ENCODE data around the gene HAGH. TPM values are rescaled to one million over a fixed set of nuclear protein-coding genes. Genes with fewer than 3 reads are reported as not detected.

Gene HAGH
- total and polyA plus RNA-seq, 9 of the 15 experiments (the other 6 are each of a cell fraction or from before 2014, with no cell fraction given), result 0.46 to 35.1 (median 16.8) TPM

- TF ChIP-seq AFF1 (IDR thresholded peaks at IDR 0.05; ENCODE audit: low read depth in 1 of 2, partially characterized antibody in 2 of 2) (no peak), ID3 (CRISPR knock-in tag; IDR thresholded peaks at IDR 0.05) (no peak), ID3 (tag; IDR thresholded peaks at IDR 0.05) (no peak), PCBP1 (IDR thresholded peaks at IDR 0.05; ENCODE audit: low read depth, low read length, poor library complexity, severe bottlenecking) (peak; percentile 30), SIN3A (IDR thresholded peaks at IDR 0.05; ENCODE audit: borderline replicate concordance in 2 of 2, control insufficient read depth in 1 of 2, low read depth in 2 of 2, low read length in 2 of 2) (peak; percentile 59 to 76; a peak in 2 of 4 replicates), SMC3 (conservative IDR thresholded peaks at IDR 0.05; ENCODE audit: insufficient read depth, low read depth, low read length) (no peak), NCOA4 (IDR thresholded peaks at IDR 0.05; ENCODE audit: partially characterized antibody) (no peak), SMARCA4 (IDR thresholded peaks at IDR 0.05) (no peak), ZNF324 (CRISPR knock-in tag; IDR thresholded peaks at IDR 0.05) (no peak), POLR3A (IDR thresholded peaks at IDR 0.05; ENCODE audit: borderline replicate concordance, extremely low read depth, insufficient read depth, insufficient read length) (no peak)
- TF ChIP-seq, protein P1, sequence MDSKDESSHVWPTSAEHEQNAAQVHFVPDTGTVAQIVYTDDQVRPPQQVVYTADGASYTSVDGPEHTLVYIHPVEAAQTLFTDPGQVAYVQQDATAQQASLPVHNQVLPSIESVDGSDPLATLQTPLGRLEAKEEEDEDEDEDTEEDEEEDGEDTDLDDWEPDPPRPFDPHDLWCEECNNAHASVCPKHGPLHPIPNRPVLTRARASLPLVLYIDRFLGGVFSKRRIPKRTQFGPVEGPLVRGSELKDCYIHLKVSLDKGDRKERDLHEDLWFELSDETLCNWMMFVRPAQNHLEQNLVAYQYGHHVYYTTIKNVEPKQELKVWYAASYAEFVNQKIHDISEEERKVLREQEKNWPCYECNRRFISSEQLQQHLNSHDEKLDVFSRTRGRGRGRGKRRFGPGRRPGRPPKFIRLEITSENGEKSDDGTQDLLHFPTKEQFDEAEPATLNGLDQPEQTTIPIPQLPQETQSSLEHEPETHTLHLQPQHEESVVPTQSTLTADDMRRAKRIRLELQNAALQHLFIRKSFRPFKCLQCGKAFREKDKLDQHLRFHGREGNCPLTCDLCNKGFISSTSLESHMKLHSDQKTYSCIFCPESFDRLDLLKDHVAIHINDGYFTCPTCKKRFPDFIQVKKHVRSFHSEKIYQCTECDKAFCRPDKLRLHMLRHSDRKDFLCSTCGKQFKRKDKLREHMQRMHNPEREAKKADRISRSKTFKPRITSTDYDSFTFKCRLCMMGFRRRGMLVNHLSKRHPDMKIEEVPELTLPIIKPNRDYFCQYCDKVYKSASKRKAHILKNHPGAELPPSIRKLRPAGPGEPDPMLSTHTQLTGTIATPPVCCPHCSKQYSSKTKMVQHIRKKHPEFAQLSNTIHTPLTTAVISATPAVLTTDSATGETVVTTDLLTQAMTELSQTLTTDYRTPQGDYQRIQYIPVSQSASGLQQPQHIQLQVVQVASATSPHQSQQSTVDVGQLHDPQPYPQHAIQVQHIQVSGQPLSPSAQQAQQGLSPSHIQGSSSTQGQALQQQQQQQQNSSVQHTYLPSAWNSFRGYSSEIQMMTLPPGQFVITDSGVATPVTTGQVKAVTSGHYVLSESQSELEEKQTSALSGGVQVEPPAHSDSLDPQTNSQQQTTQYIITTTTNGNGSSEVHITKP (IDR thresholded peaks at IDR 0.05; ENCODE audit: partially characterized antibody), result peak; percentile 86
- TF ChIP-seq, protein P2, sequence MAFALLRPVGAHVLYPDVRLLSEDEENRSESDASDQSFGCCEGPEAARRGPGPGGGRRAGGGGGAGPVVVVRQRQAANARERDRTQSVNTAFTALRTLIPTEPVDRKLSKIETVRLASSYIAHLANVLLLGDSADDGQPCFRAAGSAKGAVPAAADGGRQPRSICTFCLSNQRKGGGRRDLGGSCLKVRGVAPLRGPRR (CRISPR knock-in tag; IDR thresholded peaks at IDR 0.05), result no peak
Observed at GRCh38 chr16:1771188-1771863, 55.3 kb downstream of the HAGH start, which contains the start of gene NME3 (continued).

Measured in K562 (cell line).